Lower leg skin (tissue), 3 donors: ENCODE data around the gene SLC37A2.

ENCODE experiments used
- CTCF ChIP-seq, 3 donors: fragments of 450-650 bp; IDR thresholded peaks; one replicate each; pipeline ENCODE4 v1.5.1; 2016; ENCODE audit warnings: antibody characterized with exemption in 3 of 3, mild to moderate bottlenecking in 3 of 3, moderate library complexity in 2 of 3
- POLR2A ChIP-seq, 2 donors: fragments of 450-650 bp; IDR thresholded peaks; one replicate each; pipeline ENCODE4 v1.6.1; 2016 to 2017; ENCODE audit warnings: antibody characterized with exemption in 2 of 2, mild to moderate bottlenecking in 1 of 2, moderate library complexity in 1 of 2

DNA sequence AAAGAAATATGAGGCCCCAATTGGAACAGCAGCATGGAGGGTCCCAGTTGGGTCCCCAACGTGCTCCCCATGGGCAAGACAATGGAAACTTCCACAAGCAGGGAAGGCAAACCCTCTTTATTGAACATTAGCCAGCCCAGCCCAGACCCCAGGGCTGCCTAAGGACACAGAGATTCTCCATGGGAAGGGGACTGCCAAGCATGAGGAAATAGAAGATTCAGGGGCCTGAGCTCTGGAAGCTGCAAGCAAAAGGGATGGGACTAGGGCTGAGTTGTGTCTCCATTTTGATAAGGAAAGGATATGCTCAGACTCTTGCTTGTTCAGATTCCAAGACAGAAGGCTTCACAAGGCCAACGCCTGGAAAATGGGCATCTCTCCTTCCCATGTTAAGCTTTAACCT lies 25.0 kb downstream of the SLC37A2 start:
- no peak for TF ChIP-seq CTCF (IDR thresholded peaks at IDR 0.05)
- TF ChIP-seq POLR2A (IDR thresholded peaks at IDR 0.05) = no peak
